ENCODE measurements around the gene NPDC1.

DNA sequence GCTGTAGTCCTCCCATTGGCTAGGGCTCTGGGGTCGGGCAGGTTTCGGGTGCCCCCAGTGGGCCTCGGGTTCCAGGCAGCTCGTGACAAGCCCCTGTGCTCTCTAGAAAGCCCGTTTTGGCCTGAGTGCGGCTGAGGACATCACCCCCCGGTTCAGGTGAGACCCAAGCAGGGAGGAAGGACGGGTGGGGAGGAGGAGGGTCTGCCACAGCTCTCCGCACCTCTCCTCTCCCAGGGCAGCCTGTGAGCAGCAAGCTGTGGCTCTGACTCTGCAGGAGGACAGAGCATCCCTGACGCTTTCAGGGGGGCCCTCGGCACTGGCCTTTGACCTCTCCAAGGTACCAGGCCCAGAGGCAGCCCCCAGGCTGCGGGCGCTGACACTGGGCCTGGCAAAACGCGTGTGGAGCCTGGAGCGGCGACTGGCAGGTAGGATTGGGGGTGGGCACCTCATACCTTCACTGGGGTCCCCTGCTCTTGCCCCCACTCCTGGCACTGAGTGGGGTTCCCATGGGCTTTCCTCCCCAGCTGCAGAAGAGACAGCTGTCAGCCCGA lies 53.1 kb downstream of the NPDC1 start:
- TF ChIP-seq, protein P1, sequence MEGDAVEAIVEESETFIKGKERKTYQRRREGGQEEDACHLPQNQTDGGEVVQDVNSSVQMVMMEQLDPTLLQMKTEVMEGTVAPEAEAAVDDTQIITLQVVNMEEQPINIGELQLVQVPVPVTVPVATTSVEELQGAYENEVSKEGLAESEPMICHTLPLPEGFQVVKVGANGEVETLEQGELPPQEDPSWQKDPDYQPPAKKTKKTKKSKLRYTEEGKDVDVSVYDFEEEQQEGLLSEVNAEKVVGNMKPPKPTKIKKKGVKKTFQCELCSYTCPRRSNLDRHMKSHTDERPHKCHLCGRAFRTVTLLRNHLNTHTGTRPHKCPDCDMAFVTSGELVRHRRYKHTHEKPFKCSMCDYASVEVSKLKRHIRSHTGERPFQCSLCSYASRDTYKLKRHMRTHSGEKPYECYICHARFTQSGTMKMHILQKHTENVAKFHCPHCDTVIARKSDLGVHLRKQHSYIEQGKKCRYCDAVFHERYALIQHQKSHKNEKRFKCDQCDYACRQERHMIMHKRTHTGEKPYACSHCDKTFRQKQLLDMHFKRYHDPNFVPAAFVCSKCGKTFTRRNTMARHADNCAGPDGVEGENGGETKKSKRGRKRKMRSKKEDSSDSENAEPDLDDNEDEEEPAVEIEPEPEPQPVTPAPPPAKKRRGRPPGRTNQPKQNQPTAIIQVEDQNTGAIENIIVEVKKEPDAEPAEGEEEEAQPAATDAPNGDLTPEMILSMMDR (IDR thresholded peaks at IDR 0.05) = no peak
- no peak for TF ChIP-seq POLR2A (IDR thresholded peaks at IDR 0.05)
